ENCODE results near the gene CENPP.
"Not testable (repeated sequence)": the region's sequence is repeated elsewhere in the genome, so short reads cannot be mapped to it uniquely, and the experiment has no call there.

CENPP gene

GRCh38 chr9:92380603-92381002, 54.9 kb downstream of the CENPP start:
- DNase-seq (ENCODE audit: low read depth in 2 of 2): no peak

DNA sequence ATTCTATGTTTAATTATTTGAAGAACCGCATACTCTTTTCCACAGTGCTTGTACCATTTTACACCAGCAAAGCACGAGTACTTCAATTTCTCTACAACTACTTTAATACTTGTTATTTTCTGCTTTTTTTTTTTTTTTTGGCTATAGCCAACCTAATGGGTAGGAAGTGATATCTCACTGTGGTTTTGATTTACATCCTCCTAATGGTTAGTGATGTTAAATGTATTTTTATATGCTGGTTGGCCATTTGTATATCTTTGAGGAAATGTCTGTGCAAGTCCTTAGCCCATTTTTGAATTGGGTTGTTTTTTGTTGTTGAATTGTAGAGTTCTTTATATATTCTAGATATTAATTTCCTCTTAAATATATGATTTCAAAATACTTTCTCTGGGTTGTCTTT, 56.0 kb downstream of the CENPP start:
- no peak for DNase-seq (ENCODE audit: low read depth in 2 of 2)

DNA sequence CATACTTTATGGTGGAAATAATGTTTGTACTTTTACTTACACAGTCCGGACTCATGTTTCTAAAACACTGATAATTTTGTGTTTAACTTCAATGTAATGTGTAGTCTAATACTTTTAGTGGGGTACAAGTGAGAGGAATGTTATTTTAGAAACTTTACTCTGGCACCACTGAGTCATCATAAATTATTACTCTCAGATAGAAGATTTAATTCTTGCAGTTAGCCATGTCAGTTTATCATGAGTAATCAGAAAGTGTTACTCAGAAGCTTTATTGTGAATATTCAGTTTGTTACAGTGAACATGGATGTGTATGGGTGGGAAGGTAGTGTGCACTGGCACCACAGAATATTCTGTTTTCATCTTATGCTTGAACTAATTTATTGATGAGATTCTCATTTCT, 58.6 kb downstream of the CENPP start:
- no peak for DNase-seq (ENCODE audit: low read depth in 2 of 2)

DNA sequence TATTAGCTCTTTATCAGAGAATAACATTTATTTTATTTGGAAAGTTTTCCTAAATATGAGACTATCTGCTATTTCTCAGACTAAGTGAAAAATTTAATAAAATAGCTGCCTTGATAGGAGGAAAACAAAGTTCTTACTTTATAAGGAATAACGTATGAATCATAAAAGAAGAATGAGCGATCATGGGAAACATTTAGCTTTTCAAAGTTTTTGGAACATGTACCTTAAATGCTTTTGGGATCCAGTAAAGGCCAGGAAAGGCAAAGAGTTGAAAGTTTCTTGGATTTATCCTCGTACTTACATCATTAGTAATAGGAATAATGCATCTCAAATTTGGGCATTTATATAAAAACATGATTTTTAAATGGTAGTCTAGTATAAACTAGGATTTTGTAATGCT, 59.2 kb downstream of the CENPP start:
- DNase-seq (ENCODE audit: low read depth in 2 of 2): no peak

GRCh38 chr9:92385477-92385876, 59.7 kb downstream of the CENPP start:
- no peak for DNase-seq (ENCODE audit: low read depth in 2 of 2)

DNA sequence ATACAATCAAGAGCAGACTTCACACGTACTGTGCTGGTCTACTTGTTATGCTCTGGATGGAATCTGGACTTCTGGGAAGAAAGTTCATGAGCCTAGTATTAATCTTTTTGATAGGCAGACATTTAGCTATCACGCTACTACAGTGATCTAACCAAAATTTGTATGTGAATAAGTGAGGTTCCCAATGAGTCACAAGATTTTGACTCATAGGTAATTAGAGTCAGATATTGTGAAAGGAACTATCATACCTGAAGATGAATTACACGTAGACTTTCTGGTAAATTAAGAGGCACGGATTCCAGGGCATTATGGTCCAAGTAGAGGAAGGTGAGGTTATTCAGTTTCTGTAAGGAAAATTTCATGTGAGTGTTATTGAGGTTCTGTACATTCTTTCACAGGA, 60.2 kb downstream of the CENPP start:
- no peak for DNase-seq (ENCODE audit: low read depth in 2 of 2)

DNA sequence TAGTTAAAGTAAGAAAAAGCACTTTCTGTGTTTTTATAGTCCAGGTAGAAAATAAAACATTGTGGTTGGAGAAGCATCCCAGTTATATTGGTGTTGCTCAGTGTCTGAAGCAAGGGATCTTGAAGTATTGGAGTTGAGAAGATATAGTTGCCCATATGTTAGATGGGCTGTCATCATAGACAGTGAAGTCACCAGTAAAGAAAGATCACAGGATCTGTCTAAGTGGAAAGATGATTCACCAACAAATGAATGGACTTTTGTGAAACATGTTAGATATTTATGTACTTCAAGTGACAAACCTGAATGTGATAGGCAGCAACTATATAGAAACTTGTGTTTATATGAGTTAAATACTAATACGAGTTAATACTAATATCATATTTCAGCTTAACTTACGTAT, 66.9 kb downstream of the CENPP start:
- DNase-seq (ENCODE audit: low read depth in 2 of 2): no peak

- no peak for DNase-seq (ENCODE audit: low read depth in 2 of 2)
Measured at GRCh38 chr9:92393686-92394085, 67.9 kb downstream of the CENPP start.

- no peak for DNase-seq (ENCODE audit: low read depth in 2 of 2)
Measured at GRCh38 chr9:92395617-92396016, 69.9 kb downstream of the CENPP start.

GRCh38 chr9:92397853-92398252, 72.1 kb downstream of the CENPP start:
- DNase-seq (ENCODE audit: low read depth in 2 of 2): no peak

GRCh38 chr9:92402360-92402759, 76.6 kb downstream of the CENPP start:
- no peak for DNase-seq (ENCODE audit: low read depth in 2 of 2)

DNA sequence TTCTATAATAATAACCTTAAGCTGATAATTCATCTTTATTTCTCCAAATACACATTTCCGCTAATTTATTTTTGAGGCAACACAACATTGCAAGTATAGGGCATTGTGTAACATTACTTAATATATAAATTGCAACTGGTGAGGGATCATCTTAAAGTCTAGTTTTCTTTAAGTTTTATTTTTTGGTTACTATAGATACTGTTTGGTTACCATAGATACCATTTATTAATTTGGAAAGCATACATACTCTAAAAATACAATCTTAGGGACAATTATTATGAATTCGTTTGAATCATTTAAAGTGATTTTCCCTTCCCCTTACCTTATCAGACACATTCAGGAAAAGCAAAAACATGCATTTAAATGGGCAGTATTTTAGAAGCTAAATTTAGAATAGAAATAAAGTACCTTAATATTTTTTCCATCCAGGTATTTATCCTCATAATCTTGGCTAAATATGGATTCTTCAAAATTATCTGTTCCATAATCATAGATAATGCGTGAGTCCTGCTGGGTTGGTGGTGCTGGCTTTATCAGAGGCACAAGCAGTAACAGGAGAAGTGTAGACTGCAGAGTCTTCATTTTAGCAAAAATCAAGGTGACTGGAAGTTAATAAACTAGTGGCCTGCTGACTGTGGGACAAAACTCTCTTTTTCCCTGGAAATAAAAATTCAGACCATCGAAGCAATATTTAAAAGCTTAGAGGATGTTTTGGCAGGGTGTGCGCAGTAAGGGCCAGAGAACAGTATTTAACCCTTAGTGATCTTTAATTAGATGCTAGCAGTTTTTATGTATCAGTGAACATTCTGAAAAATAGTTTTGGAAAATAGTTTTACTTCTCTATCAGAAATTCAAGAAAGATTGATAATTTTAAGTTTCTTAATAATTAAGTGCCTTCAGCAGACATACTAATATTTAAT, 77.3 kb downstream of the CENPP start:
- no peak for DNase-seq (ENCODE audit: low read depth in 2 of 2)

GRCh38 chr9:92404042-92404836, 78.5 kb downstream of the CENPP start, which contains the start of gene OGN:
Gene OGN (minus strand): TSS chr9:92404578. CDS start chr9:92403407, 1,171 bp downstream.
- DNase-seq (ENCODE audit: low read depth in 2 of 2): no peak

GRCh38 chr9:92405818-92406217, 80.1 kb downstream of the CENPP start:
- no peak for DNase-seq (ENCODE audit: low read depth in 2 of 2)

- DNase-seq (ENCODE audit: low read depth in 2 of 2): no peak
Measured at GRCh38 chr9:92406477-92406876, 80.7 kb downstream of the CENPP start.

GRCh38 chr9:92407818-92408217, 82.1 kb downstream of the CENPP start:
- no peak for DNase-seq (ENCODE audit: low read depth in 2 of 2)

GRCh38 chr9:92408747-92409478, 83.2 kb downstream of the CENPP start:
- DNase-seq (ENCODE audit: low read depth in 2 of 2): no peak

DNA sequence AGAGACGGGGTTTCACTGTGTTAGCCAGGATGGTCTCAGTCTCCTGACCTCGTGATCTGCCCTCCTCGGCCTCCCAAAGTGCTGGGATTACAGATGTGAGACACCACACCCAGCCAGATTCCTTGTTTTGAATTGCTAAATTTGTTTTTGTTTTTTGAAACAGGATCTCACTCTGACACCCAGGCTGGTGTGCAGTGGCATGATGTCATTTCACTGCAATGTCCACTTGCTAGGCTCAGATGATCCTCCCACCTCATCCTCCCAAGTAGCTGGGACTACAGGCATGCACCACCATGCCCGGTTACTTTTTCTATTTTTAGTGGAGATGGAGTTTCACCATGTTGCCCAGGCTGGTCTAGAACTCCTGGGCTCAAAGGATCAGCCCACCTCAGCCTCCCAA, 85.4 kb downstream of the CENPP start:
- DNase-seq (ENCODE audit: low read depth in 2 of 2): not testable (repeated sequence)

DNA sequence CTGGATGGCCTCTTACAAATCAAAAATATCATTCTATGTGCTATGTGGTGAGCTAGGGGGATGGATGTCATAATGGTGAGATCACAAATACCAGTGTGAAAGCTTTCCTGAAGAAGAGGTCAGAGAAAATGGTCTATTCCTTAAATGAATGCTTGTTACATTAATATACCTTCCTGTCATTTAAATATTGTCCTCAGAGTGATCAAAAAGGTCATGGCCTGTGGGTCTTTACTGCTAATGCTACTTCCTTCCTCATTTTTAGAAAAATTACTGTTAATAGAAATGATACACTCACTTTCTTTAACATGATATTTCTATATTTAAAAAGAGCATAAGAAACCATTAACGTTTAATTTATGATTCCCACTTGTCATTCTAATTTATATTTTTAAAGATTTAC, 88.8 kb downstream of the CENPP start:
- no peak for DNase-seq (ENCODE audit: low read depth in 2 of 2)

GRCh38 chr9:92422611-92423338, 97.0 kb downstream of the CENPP start:
- DNase-seq (ENCODE audit: low read depth in 2 of 2): no peak

DNA sequence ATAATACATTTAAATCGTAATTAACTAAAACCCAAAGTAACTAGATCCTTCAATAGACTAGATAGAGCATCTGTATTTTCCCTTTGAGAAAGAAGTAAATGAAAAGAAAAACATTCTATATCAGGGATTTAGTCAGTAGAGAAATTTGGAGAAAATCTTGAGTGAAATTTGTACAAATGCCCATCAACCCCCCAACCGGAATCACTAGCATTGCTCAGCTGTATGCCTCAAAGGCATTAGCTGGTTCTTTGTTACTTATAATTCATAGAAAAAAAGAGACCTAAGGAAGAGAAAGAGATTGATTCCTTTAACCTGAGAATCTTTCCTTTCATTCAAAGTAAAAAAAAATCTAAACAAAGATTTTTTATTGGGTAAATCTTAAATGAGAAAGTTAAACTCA, 97.9 kb downstream of the CENPP start:
- no peak for DNase-seq (ENCODE audit: low read depth in 2 of 2)

Data from stimulated activated CD4-positive, alpha-beta T cell treated with anti-CD3 and anti-CD28 coated beads, Interleukin-15, amount 100 ng/mL, for 48 hours (primary cell).